ENCODE measurements around the gene TSHZ2.

TSHZ2 gene

DNA sequence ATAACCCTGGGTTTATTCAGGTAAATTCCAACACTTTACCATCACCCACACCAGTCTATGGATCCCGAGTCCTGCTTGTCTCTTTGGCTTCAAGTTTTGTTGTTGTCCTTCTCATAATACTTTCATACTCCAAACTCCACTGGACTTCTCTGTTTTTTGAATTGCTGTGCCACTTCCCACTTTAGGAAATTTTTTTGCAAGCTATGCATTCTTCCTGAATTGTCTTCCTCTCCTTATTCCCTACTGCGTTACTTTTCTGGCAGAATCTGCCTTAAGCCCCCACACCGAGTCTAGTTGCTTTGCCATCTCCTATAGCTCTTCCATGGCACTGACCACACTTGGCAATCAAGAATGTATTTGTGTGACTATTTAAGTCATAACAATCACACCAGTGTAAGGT, 96.1 kb downstream of the TSHZ2 start:
- DNase-seq (ENCODE audit: low read depth): no peak
- H3K4me3 ChIP-seq (ENCODE audit: low read depth, low read length): no peak overlapping the region
- TF ChIP-seq CTCF (conservative IDR thresholded peaks at IDR 0.05; ENCODE audit: low read depth, low read length): no peak

DNA sequence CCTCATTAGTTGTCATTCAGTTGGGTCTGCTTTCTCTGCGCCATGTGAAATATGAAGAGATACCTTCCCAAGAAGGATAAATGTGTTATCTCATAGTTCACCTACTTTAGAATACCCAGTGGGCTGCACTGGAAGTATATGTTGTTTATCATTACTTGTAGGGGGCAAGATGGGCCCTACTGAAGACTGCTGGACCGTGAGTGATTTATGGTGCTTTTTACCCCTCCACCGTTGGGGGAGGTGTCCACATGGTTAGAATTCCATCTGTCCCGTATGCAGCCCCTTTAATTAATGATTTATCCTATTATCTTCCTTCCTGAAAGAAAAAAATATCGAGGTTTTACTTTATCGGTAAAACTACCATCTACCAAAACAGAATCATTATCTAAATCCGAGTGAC, 97.0 kb downstream of the TSHZ2 start:
- TF ChIP-seq CTCF (conservative IDR thresholded peaks at IDR 0.05; ENCODE audit: low read depth, low read length): no peak
- H3K4me3 ChIP-seq (ENCODE audit: low read depth, low read length): no peak overlapping the region
- no peak for DNase-seq (ENCODE audit: low read depth)

DNA sequence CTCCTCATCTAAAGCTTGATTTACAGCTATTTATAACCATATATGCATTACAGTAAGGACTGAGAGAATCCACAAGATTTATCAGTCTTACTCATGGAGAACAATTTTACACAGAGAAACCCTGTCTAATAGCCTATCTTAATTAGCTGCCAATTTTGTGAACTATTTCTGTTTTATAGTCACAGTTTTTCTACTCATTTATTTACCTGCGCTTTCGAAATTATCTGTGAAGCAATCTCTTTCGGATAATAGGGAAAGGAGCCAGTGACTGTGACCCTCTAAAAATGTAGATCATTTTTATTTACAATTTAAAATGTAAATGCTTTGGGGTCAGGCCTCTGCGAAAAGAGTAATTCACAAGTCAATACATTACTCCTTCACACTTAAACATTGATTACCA, 98.1 kb downstream of the TSHZ2 start:
- TF ChIP-seq CTCF (conservative IDR thresholded peaks at IDR 0.05; ENCODE audit: low read depth, low read length): no peak
- H3K4me3 ChIP-seq (ENCODE audit: low read depth, low read length): no peak overlapping the region
- no peak for DNase-seq (ENCODE audit: low read depth)

DNA sequence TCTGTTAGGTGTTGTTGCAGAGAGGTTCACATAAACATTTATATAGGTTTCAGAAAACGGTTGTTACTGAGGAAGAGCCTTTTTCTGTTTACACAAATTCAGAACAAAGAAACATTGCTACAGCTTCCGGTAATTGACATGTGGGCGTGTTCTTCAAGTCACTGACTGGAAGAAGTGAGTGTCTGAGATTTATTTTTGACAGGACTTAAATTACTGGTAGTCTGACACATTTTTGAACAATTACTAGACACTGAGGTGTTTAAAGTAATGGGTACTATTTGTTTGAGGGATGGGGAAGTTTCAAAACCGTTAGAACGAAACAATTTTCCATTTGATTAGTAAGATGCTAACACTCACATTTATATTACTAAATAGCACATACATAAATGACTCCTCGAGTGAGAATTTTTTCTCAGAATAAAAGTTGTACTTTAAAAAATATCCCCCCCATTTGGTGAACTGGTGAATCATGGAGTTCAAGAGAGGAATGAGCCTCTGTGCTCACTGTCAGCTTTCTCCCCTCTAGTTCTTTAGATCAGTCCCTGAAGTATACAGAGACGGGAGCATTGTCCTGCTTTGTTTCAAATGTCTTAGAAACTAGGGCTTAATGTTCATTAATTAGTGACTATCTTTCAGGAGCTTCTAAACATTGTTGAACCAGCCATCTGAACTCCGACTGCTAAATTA, 98.7 kb downstream of the TSHZ2 start:
- H3K4me3 ChIP-seq (ENCODE audit: low read depth, low read length): no peak overlapping the region
- DNase-seq (ENCODE audit: low read depth): no peak
- no peak for TF ChIP-seq CTCF (conservative IDR thresholded peaks at IDR 0.05; ENCODE audit: low read depth, low read length)

DNA sequence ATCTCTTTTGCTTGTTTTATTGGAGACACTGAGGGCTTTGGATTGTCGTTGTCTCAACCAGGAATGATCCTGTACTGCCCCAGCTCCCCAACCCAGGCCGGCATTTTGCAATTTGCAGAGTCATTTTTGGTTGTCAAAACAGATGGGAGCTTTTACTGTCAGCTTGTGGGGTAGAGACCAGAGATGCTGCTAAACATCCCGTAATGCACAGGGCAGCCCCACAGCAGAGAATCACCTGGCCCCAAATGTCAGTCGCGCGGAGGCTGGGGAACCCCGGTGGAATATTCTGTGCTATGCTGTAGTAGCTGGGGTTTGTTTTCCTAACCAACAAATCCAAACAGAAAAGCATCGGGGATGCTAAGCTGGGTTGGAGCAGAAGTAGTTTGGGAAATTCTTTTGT, 99.7 kb downstream of the TSHZ2 start:
- DNase-seq (ENCODE audit: low read depth): no peak
- TF ChIP-seq CTCF (conservative IDR thresholded peaks at IDR 0.05; ENCODE audit: low read depth, low read length): no peak
- no peak overlapping the region for H3K4me3 ChIP-seq (ENCODE audit: low read depth, low read length)

DNA sequence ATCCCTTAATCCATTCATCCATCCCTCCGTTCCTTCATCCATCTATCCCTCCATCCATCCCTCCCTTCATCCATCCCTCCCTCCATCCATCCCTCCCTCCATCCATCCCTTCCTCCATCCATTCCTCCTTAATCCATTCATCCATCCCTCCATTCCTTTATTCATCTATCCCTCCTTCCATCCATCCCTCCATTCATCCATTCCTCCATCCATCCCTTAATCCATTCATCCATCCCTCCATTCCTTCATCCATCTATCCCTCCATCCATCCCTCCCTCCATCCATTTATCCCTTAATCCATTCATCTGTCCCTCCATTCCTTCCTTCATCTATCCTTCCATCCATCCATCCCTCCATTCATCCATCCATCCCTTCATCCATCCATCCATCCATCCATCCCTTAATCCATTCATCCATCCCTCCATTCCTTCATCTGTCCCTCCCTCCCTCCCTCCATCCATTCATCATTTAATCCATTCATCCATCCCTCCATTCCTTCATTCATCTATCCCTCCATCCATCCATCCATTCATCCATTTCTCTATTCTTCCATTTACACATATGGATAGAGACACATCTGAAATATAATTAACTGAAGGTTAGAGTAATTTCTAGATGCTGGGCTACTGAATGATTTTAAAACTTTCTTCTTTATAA, 100.9 kb downstream of the TSHZ2 start:
- no peak for TF ChIP-seq CTCF (conservative IDR thresholded peaks at IDR 0.05; ENCODE audit: low read depth, low read length)
- no peak for DNase-seq (ENCODE audit: low read depth)
- H3K4me3 ChIP-seq (ENCODE audit: low read depth, low read length): no peak overlapping the region
